ENCODE results near the gene MDFI.

MDFI gene

GRCh38 chr6:41693281-41694240, 55.3 kb downstream of the MDFI start:
- no peak overlapping the region for H3K27ac ChIP-seq
- TF ChIP-seq CTCF (conservative IDR thresholded peaks at IDR 0.05): no peak

GRCh38 chr6:41694815-41695526, 56.7 kb downstream of the MDFI start:
- no peak overlapping the region for H3K27ac ChIP-seq
- TF ChIP-seq CTCF (conservative IDR thresholded peaks at IDR 0.05): no peak

- no peak overlapping the region for H3K27ac ChIP-seq
- TF ChIP-seq CTCF (conservative IDR thresholded peaks at IDR 0.05): no peak
Observed at GRCh38 chr6:41695825-41696224, 57.6 kb downstream of the MDFI start.

GRCh38 chr6:41696788-41697187, 58.5 kb downstream of the MDFI start:
- no peak overlapping the region for H3K27ac ChIP-seq
- TF ChIP-seq CTCF (conservative IDR thresholded peaks at IDR 0.05): no peak

- no peak overlapping the region for H3K27ac ChIP-seq
- TF ChIP-seq CTCF (conservative IDR thresholded peaks at IDR 0.05): no peak
Observed at GRCh38 chr6:41697861-41698781, 59.9 kb downstream of the MDFI start.

- H3K27ac ChIP-seq: no peak overlapping the region
Observed at GRCh38 chr6:41699063-41699462, 60.8 kb downstream of the MDFI start.

More at GRCh38 chr6:41699063-41699462, 60.8 kb downstream of the MDFI start:
- TF ChIP-seq CTCF (conservative IDR thresholded peaks at IDR 0.05): no peak
